Naive thymus-derived CD8-positive, alpha-beta T cell (primary cell): ENCODE results near the gene PTPN14. TPM values are rescaled to one million over a fixed set of nuclear protein-coding genes. Genes with fewer than 3 reads are reported as not detected.
A peak's percentile ranks its signal among the peaks of the same experiment; 100 is the strongest.
"Not testable (repeated sequence)": the region's sequence is repeated elsewhere in the genome, so short reads cannot be mapped to it uniquely, and the experiment has no call there.

Experiments used
- ATAC-seq, 2 donors: fragments of 150-1000 bp; cut with Tn5 transposase in 1 of 2; sonication (Bioruptor Pico), chemical (Tn5 transposase) in 1 of 2; 1 replicate in 1 of 2; 2 replicates in 1 of 2; pipeline ENCODE4 v1.10.0; 2021; ENCODE audit warnings: mild to moderate bottlenecking in 2 of 2, moderate library complexity in 2 of 2
- POLR2A ChIA-PET: fragments of 350-600 bp; sonication (Branson Sonifier 250); formaldehyde crosslinking; loops from one replicate; lab custom pipeline; 2021; ENCODE audit warnings: antibody characterized with exemption; lab: Charles Lee
- DNase-seq, 10 donors: peaks; one replicate each; pipeline versions ENCODE4 v3.0.0 to v3.0.0-alpha.2; 2020 to 2022
- H3K27ac Mint-ChIP-seq, 10 donors: one replicate each; pipeline ENCODE4 v1.8.0; 2020 to 2022; ENCODE audit warnings: mild to moderate bottlenecking in 10 of 10, mixed read lengths in 10 of 10, moderate library complexity in 4 of 10, inconsistent platforms in 1 of 10
- H3K27me3 Mint-ChIP-seq, 5 donors: one replicate each; pipeline ENCODE4 v1.8.0; 2021 to 2022; ENCODE audit warnings: mixed read lengths in 5 of 5
- H3K36me3 Mint-ChIP-seq, 3 donors: one replicate each; pipeline ENCODE4 v1.8.0; 2020 to 2022; ENCODE audit warnings: mixed read lengths in 3 of 3, mild to moderate bottlenecking in 2 of 3, inconsistent platforms in 1 of 3
- H3K4me1 Mint-ChIP-seq, 4 donors: one replicate each; pipeline ENCODE4 v1.8.0; 2021 to 2022; ENCODE audit warnings: mixed read lengths in 4 of 4
- H3K4me3 Mint-ChIP-seq, 10 donors: one replicate each; pipeline ENCODE4 v1.8.0; 2020 to 2022; ENCODE audit warnings: mild to moderate bottlenecking in 10 of 10, mixed read lengths in 10 of 10, moderate library complexity in 6 of 10, inconsistent platforms in 1 of 10
- H3K9me3 Mint-ChIP-seq, 9 donors: one replicate each; pipeline ENCODE4 v1.8.0; 2020 to 2022; ENCODE audit warnings: mixed read lengths in 9 of 9, mild to moderate bottlenecking in 3 of 9, inconsistent platforms in 1 of 9, moderate library complexity in 1 of 9
- polyA plus RNA-seq, 3 donors: library from polyadenylated mRNA; unstranded; fragments of 300-500 nt; fragmentation: Illumina TruSeq; gene quantifications; one replicate each; pipeline ENCODE4 v1.2.3, GENCODE V29; 2021
- total RNA-seq, 8 experiments: library from RNA in 2 of 8; stranded (reverse) in 2 of 8; gene quantifications; one replicate each; pipeline ENCODE4 v1.2.3 and lab custom pipeline; 2021 to 2026

PTPN14 gene
- total RNA-seq (under 1 TPM in 1 of 2 experiments, not detected in 1; 0.05 TPM), polyA plus RNA-seq (under 1 TPM; 0.01 to 0.04 (median 0.02) TPM), total RNA-seq (lab: John Stamatoyannopoulos, UW) (0 to 0.49 (median 0.12) reads per million in 6 experiments)

DNA sequence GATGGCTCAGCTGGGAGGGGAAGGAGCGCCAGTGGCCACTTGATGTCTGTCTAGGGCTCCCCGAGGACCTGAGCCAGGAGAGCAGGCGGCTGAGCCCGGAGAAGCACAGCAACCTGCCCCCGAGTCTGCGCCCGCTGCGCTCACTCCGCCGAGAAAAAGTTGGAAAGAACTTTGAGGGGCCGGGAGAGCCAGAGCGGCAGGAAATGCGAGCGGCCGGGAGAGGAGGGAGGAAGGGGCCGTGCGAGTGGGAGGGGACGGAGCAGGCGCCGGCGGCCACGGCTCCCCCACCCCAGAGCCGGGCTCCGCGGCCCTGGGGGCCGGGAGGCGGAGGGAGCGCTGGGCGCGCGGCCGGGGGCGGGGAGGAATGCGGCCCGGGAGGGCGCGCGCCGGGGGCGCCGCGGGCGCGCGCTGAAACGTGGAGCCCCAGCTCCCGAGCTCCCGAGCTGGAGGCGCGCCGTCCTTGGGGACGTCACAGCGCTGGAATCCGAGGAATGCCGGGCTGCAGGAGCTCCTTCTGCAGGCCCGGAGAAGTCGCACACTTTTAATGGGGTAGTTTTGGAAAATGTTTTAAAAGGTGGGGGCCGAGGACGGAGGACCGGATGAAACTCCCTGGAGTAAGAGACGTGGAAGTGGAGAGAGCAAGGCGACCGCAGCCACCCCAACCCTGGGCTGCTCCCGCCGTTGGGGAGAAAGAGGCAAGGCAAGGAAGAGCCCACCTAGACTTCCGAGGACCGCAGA lies at the start of gene PTPN14:
PTPN14 (minus strand) TSS at position 167 of the 738 bp plus-strand sequence. CDS start 86,799 bp downstream, outside the sequence.
- Mint-ChIP-seq H3K27me3 (peaks cover 24 to 67% (median 42%) of the 10 kb centered on the region in 5 donors), H3K36me3 (no peaks in the 10 kb centered on the region), H3K27ac (peak within 1 kb of the TSS in 1 of 10 donors; percentile 62), H3K4me1 (peaks cover 0 to 9% (median 6%) of the 10 kb centered on the region in 4 donors), H3K4me3 (peak within 1 kb of the TSS; percentile 29 to 80 (median 50)), H3K9me3 (no peaks in the 10 kb centered on the region)
- ATAC-seq, result no peak
- POLR2A ChIA-PET, result no interaction called here
- no peak for DNase-seq

DNA sequence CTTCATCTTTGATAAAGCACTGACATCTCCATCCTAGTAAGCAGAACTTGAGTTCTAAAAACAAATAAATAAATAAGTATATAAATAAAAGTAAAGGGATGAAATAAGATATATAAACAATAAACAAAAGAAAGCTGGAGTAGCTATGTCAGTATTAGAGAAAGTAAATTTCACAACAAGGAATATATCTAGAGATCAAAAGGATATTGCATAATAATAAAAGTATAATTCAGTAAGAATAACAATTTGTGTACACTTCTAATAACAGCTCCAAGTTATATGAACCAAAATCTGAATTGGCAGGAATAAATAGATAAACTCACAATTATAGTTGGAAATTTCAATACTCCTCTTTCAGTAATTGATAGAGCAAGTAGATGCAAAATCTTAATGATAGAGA lies 41.8 kb upstream of the PTPN14 start:
- DNase-seq, result no peak
- no peak for ATAC-seq
- no peaks in the 10 kb centered on the region for H3K36me3 Mint-ChIP-seq
- H3K27ac Mint-ChIP-seq, result no peak overlapping the region
- no peak overlapping the region for H3K4me3 Mint-ChIP-seq
- H3K9me3 Mint-ChIP-seq, result no peaks in the 10 kb centered on the region
- H3K27me3 Mint-ChIP-seq, result peaks cover 0 to 10% (median 2%) of the 10 kb centered on the region in 5 donors
- H3K4me1 Mint-ChIP-seq, result peaks cover 0 to 2% (median 0%) of the 10 kb centered on the region in 4 donors
- POLR2A ChIA-PET, result interaction anchor here (0.6 kb wide), 1 partner anchor 12 kb away, joined by 3 read pairs; no protein-coding TSS in a partner anchor

DNA sequence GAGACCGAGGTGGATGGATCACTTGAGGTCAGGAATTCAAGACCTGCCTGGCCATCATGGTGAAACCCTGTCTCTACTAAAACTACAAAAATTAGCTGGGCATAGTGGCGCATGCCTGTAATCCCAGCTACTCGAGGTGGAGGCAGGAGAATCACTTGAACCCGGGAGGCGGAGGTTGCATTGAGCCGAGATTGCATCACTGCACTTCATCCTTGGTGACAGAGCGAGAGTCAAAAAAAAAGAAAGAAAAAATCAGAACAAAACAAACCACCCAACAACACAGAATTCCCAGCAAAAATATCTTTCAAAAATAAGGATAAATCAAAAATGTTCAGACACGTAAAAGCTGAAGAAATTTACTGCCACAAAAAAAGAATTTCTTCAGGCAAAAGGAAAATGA lies 40.5 kb upstream of the PTPN14 start:
- POLR2A ChIA-PET, H3K9me3 Mint-ChIP-seq, H3K4me3 Mint-ChIP-seq, DNase-seq, H3K4me1 Mint-ChIP-seq, H3K36me3 Mint-ChIP-seq, H3K27ac Mint-ChIP-seq, ATAC-seq: not testable (repeated sequence)
- peaks cover 0 to 13% (median 3%) of the 10 kb centered on the region in 5 donors for H3K27me3 Mint-ChIP-seq

DNA sequence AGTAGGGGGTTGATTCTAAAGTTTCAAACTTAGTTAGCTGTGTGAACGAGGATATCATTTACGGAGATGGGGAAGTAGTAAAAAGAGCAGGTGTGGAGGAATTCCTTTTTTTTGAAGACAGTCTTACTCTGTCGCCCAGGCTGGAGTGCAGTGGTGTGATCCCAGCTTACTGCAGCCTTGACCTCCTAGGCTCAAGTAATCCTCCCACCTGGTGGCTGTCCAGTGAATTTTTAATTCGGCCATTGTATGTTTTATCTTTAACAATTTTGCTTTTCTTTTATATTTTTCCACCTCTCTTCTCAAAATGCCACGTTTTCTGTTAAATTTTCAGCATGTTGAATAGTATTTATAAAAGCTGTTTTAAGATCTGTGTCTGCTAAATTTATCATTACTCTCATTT lies 39.3 kb upstream of the PTPN14 start:
- H3K4me1 Mint-ChIP-seq, result peaks cover 0 to 2% (median 0%) of the 10 kb centered on the region in 4 donors
- H3K27ac Mint-ChIP-seq, result no peak overlapping the region
- DNase-seq (no peak), ATAC-seq (no peak)
- POLR2A ChIA-PET, result no interaction called here
- H3K9me3 Mint-ChIP-seq, result no peaks in the 10 kb centered on the region
- H3K36me3 Mint-ChIP-seq, result no peaks in the 10 kb centered on the region
- no peak overlapping the region for H3K4me3 Mint-ChIP-seq
- H3K27me3 Mint-ChIP-seq, result peaks cover 0 to 13% (median 4%) of the 10 kb centered on the region in 5 donors

DNA sequence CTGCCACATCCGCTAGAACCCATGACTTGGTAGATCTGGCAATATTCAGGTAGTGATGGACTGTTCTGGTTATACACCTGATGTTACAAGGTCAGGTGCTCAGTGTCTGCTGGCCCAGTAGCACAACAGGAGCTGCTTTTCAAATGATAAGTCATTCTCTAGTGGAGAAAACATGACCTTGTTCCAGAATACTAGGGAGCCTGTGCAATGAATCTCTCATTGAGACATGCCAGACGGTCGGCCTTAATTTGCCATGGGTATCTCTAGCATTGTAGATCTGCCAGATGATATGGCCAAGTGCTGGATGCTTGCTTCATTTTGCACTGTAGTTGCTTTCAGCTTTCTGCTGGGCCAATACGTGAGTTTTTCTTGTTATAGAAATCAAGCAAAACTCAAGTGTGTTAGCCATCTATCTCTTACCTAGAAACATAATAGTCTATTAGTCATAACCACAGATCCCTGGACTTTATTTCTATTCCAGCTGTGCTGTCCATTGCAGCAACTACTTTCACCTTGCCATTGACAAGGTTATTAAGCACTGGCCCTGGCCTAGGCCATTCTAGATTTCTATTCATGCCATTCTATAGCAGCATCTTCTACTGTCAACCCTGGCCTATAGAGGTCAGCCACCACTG lies 37.7 kb upstream of the PTPN14 start:
- H3K9me3 Mint-ChIP-seq, result no peaks in the 10 kb centered on the region
- POLR2A ChIA-PET, result no interaction called here
- no peak overlapping the region for H3K4me3 Mint-ChIP-seq
- DNase-seq (no peak), ATAC-seq (no peak)
- H3K27ac Mint-ChIP-seq, result no peak overlapping the region
- H3K36me3 Mint-ChIP-seq, result no peaks in the 10 kb centered on the region
- H3K27me3 Mint-ChIP-seq, result peaks cover 0 to 13% (median 6%) of the 10 kb centered on the region in 5 donors
- H3K4me1 Mint-ChIP-seq, result peaks cover 0 to 2% (median 0%) of the 10 kb centered on the region in 4 donors

DNA sequence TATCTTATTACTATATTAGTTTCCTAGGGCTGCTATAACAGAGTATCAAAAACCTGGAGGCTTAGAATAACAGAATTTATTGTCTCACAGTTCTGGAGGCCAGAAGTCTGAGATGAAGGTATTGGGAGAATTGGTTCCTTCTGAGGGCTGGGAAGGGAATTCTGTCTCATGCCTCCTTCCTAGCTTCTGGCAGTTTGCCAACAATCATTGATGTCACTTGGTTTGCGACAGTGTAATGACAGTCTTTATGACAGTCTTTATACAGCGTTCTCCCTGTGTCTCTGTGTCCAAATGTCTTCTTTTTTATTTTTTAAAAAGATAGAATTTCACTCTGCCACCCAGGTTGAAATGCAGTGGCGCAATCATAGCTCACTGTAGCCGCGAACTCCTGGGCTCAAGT lies 35.8 kb upstream of the PTPN14 start:
- ATAC-seq (no peak), DNase-seq (no peak)
- Mint-ChIP-seq H3K36me3 (no peaks in the 10 kb centered on the region), H3K27ac (no peak overlapping the region), H3K9me3 (no peaks in the 10 kb centered on the region), H3K4me3 (no peak overlapping the region), H3K27me3 (peaks cover 0 to 15% (median 9%) of the 10 kb centered on the region in 5 donors), H3K4me1 (peaks cover 0 to 2% (median 0%) of the 10 kb centered on the region in 4 donors)
- POLR2A ChIA-PET, result no interaction called here

DNA sequence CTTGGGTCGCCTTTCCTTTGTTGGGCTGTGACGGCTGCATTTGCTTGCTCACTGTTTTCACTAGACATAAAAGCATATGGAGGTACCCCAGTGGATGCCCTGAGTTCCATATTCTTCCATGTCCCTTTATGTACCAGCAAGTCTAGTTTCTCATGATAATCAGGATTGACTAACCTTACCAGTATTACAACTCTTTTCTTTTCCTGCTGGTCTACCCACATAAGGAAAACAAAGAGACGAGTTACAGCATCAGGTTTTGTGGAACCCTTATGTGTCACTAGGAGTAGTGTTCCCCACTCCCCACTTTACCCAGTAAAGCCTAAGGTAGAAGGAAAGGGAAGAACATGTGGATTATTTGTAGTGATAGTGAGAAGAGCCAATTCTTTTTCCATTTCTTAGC lies 35.2 kb upstream of the PTPN14 start:
- Mint-ChIP-seq H3K27ac (no peak overlapping the region), H3K9me3 (no peaks in the 10 kb centered on the region), H3K36me3 (no peaks in the 10 kb centered on the region), H3K27me3 (peaks cover 0 to 16% (median 9%) of the 10 kb centered on the region in 5 donors), H3K4me1 (peaks cover 0 to 2% (median 0%) of the 10 kb centered on the region in 4 donors), H3K4me3 (no peak overlapping the region)
- POLR2A ChIA-PET, result no interaction called here
- DNase-seq (no peak), ATAC-seq (no peak)

DNA sequence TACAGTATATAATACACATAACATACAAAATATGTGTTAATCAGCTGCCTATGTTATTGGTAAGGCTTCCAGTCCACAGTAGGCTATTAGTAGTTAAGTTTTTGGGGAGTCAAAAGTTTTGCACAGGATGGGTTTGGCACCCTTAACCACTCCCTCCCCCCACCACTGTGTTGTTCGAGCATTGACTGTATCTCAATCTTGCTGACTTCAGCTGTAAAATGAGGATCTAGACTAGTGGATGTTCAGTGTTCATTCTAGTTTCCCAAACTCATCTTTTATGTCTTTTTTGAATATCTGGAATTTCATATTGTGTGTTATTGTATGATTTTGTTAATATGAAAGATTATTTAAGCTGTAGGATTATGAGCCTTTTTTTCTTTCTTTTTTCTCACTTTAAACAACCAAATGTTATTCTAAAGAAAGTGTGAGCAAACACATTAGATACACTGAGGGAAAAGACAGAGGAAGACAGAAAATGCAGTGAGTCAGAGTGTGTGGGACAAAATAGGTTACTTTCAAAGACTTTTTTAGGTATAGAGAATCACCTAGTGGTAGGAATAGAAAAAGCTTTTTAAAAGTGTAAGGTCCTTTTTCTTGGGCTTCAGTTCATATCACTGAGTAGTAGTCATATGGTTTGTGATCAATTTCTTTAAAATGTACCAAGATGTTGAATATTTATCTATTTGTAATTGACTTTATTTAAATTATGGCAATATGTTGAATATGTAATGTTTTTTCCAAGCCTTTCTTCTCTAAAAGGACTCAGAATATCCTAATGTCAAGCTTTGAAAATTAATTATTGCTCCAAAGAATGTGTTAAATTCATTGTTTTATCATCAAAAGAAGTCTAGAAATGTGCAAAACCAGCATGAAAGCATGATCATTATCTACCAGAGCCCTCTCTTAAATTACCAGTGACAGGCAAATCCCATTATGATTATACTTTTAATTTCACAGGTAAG lies 33.7 kb upstream of the PTPN14 start:
- H3K4me3 Mint-ChIP-seq, result no peak overlapping the region
- H3K4me1 Mint-ChIP-seq, result no peaks in the 10 kb centered on the region
- DNase-seq (no peak), ATAC-seq (peak in 1 of 2 donors; percentile 30)
- no peaks in the 10 kb centered on the region for H3K36me3 Mint-ChIP-seq
- POLR2A ChIA-PET, result no interaction called here
- H3K27ac Mint-ChIP-seq, result no peak overlapping the region
- H3K27me3 Mint-ChIP-seq, result peaks cover 0 to 9% (median 8%) of the 10 kb centered on the region in 5 donors
- no peaks in the 10 kb centered on the region for H3K9me3 Mint-ChIP-seq

DNA sequence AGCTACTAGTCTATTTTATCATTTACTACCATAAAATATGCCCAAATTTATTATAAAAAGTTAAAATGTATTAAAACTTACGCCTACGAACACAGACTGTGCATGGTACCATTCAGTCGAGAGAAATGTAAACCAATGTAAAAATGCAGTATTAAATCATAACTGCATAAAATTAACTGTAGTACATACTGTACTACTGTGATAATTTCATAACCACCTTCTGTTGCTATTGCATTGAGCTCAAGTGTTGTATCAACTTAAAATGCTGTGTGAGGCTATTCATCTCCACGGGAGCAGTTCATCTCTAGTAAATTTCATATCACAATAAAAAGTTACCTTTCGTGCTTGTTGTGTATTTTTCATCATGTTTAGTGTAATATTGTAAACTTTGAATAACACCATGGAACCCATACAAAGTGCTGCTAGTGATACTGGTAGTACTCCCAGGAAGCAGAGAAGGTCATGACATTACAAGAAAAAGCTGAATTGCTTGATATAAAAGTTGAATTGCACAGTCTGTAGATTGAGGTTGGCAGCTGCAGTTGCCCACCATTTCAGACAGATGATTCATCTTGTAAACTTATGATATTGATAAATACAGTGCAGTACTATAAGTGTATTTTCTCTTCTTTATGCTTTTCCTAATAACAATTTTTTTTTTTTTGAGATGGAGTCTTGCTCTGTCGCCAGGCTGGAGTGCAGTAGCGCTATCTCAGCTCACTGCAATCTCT lies 32.6 kb upstream of the PTPN14 start:
- Mint-ChIP-seq H3K36me3 (no peaks in the 10 kb centered on the region), H3K4me3 (no peak overlapping the region), H3K27me3 (peaks cover 0 to 12% (median 6%) of the 10 kb centered on the region in 5 donors), H3K9me3 (no peaks in the 10 kb centered on the region), H3K27ac (no peak overlapping the region), H3K4me1 (no peaks in the 10 kb centered on the region)
- POLR2A ChIA-PET, result no interaction called here
- no peak for DNase-seq
- no peak for ATAC-seq

DNA sequence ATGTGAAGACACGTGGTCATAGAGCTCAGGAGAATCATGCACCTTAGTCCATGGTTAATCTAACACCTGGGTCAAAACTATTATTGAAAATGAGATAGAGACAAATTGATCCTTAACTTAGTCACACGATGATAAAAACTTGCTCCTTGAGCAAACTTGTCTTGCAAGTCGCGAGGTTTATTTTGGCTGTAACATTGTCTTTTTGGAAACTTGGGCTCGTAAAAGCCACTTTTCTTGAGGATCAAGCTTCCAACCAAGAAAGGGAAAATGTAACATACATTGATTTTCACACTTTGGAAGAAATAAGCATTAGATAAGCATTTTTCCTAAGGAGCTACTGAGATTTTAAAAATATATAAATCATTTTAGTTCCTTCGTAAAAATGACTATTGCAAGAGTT lies 31.7 kb upstream of the PTPN14 start:
- Mint-ChIP-seq H3K27me3 (peaks cover 0 to 9% (median 6%) of the 10 kb centered on the region in 5 donors), H3K4me3 (no peak overlapping the region), H3K36me3 (peaks cover 0 to under 1% (median 0%) of the 10 kb centered on the region in 3 donors), H3K4me1 (no peaks in the 10 kb centered on the region), H3K27ac (no peak overlapping the region), H3K9me3 (peaks cover 0 to 2% (median 0%) of the 10 kb centered on the region in 9 donors)
- ATAC-seq, result no peak
- POLR2A ChIA-PET, result interaction anchor here (0.6 kb wide), 1 partner anchor 11 kb away, joined by 3 read pairs; no protein-coding TSS in a partner anchor
- no peak for DNase-seq

DNA sequence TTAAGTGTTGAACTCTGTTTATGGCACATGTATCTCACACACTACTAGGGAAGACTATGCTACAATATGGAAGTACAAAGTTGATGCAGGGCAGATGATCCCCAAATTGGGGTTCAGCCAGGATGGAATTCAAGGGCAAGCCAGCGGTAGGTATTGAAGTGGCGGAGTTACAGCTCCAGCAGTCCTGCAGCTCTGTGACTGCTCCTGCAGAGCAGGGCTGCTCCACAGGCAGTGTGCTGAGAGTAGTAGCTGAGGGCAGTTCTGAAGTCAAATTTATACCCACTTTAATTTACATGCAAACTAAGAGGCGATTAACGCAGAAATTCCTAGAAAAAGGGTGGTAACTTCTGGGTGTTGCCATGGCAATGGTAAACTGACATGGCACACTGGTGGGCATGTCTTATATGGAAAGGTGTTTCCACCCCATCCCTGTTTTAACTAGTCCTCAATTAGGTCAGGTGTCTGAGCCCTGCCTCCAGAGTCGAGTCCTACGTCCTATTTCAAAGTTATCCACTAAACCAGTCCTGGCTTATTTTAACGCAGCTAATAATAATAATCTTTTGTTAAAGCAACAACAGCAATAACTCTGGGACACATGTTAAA lies 31.0 kb upstream of the PTPN14 start:
- no peak for DNase-seq
- Mint-ChIP-seq H3K27me3 (peaks cover 0 to 9% (median 3%) of the 10 kb centered on the region in 5 donors), H3K4me1 (no peaks in the 10 kb centered on the region), H3K27ac (no peak overlapping the region), H3K36me3 (peaks cover 0 to 8% (median 0%) of the 10 kb centered on the region in 3 donors), H3K9me3 (peaks cover 0 to 9% (median 1%) of the 10 kb centered on the region in 9 donors), H3K4me3 (no peak overlapping the region)
- no peak for ATAC-seq
- POLR2A ChIA-PET, result interaction anchor here (0.6 kb wide), 1 partner anchor 11 kb away, joined by 3 read pairs; no protein-coding TSS in a partner anchor
